Fibroblast of skin of scalp (primary cell): Measurements from ENCODE around the gene KCNE1.
A peak's percentile ranks its signal among the peaks of the same experiment; 100 is the strongest.

Source experiments
- DNase-seq: peaks from one replicate; pipeline ENCODE4 v3.0.0-alpha.2; 2013

Gene KCNE1

DNA sequence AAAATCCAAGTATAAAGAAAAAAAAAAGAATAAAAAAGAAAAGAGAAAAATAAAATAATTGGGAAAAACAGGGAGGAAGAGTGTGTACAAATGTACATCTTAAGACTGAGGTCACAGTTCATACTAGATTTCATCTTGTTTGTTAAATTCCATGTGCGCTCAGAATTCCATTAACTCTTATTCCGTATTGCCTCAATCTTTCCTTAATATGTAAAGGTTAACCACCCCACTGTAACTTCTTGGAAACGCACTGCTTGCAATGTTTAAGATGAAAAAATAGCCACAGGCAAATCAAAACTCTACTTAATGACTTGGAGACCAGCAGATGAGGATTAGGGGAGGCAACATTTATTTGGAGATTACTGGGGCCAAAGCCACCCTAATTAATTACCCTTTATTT is 23.9 kb upstream of the KCNE1 start:
- DNase-seq = no peak

GRCh38 chr21:34534522-34534921 is 22.5 kb upstream of the KCNE1 start:
- peak; percentile 92 for DNase-seq

- no peak for DNase-seq
Measured at GRCh38 chr21:34533938-34534337, 21.9 kb upstream of the KCNE1 start.

DNA sequence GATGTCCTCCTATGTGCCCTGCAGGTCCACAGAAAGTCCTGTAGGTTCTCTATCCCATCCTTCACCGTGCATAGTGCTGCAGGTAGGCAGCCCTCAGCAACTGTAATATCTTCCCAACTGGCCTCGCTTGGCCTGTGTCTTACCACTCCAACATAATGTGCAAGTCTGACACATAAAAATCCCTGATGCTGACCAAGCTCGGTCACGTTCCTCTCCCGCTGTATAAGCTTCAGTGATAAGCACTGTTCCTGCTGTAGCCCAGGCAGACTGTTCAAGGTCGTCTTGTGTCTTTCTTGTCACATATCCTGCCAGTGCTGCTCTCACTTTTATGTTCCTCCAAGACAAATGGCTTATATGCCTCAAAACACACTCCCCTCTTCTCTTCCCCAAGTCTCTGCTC is 19.4 kb upstream of the KCNE1 start:
- DNase-seq = no peak

DNA sequence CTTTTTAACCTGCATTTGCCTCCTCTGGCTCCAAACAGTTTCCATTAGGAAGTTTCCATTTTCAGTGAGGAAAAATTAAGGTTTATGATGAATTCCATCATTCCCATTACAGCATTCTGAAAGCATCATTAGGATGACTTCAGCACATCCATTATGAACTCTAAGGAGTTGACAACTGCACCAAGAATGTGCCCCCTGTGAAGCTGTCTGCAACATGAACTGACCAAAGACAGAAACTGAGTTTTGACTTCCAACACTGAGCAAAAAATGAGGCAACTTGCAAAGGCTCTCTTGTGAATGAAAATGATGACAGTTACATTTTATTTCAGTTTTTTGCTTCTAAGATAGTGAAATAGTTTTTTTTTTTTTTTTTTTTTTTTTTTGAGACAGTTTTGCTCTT is 18.3 kb upstream of the KCNE1 start:
- peak; percentile 98 for DNase-seq

GRCh38 chr21:34528131-34528561 is 16.1 kb upstream of the KCNE1 start:
- peak; percentile 35 for DNase-seq

DNA sequence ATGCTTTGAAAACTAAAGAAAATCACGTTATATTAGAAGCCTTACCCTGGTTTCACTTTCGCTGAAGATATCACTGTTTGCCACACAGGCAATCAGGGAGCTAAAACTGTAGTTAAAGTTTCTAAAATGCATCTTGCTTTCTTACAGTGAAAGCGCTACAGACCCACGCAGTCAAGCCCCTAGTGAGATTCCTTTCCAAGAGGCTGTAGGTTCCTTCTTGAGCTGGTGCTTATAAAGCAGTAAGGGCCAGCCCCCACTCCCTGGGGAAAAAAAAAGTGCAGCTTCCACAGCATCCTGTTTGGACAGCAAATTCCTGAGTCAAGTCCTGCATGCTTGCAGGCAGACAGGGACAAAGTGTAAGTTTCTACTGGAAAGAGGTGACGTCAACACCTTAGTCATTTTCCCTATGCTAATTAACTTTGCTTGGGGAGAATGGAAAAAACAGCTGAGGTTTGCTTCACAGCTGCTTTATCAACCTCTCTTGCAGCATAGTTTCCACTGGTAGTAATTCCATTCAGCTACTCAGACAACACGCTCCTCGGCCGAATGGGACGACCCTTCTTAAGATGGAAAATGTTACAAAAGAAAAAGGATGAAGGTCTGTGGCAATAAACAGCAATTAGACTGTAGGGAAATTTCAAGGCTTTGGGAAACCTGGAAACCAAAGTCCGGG is 14.7 kb upstream of the KCNE1 start:
- DNase-seq = peak; percentile 100

DNA sequence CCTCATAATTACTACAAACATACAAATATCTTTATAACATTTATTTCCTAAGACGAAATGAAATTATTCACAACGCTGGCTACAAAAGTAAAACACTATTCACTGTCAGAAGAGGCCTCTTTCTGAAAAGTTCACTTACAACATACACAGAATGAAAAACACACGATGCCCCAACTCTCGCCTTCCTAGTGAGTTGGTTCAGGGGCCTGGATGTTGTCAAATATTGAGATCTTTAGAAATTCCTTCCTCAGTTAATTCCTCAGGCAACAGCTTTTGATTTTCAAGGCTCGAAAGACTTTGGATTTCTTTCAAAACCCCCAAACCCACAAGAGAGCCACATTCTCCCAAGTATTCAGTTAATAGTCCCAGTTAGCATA is 14.2 kb upstream of the KCNE1 start:
- DNase-seq = no peak

DNA sequence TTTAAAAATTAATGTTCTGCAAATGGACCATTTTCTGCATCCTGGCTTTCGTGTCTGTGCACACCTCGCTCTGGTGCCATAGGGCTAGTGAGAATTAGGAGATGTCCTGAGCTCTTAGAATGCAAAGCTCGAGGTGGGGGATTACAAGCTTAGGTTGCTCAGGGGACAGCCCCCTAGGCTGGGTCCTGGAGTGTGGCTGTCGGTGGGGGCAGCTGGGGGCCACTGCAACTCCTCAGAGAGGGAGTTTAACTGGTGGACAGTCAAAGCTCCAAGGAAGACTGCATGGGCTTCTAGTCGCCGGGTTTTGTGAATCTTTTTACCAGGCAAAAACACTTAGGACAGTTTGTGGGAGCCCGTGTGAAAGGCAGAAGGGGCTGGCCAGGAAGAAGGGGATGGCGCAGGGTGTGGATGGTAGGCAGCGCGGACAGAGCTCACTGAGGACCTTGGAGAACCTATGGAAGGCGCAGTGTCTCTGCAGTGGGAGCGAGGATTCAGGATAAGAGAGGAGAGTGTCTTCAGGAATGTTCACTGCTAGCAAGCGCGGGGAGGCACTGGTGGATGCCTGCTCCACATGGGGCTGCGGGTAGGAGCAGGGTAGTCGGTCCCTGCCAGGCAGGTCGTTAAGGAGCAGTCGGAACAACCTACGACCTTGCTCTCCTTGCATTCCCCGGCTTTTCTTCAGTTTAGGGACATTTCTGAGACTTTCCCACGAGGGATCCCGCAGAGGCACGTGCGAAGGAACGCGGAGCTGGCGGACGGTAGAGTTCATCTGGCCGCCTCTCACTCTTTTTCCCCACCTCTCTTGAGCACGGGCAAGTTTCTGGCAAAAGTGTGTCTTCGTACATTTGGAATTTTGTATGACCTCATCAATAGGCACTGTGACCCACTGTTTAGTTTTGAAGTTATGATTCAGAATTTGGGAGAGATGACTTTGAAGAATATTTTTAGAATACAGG is 12.9 kb upstream of the KCNE1 start:
- DNase-seq = peak; percentile 76

- DNase-seq = no peak
Measured at GRCh38 chr21:34523019-34523555, 11.1 kb upstream of the KCNE1 start.

- DNase-seq = no peak
Measured at GRCh38 chr21:34522284-34522683, 10.3 kb upstream of the KCNE1 start.

DNA sequence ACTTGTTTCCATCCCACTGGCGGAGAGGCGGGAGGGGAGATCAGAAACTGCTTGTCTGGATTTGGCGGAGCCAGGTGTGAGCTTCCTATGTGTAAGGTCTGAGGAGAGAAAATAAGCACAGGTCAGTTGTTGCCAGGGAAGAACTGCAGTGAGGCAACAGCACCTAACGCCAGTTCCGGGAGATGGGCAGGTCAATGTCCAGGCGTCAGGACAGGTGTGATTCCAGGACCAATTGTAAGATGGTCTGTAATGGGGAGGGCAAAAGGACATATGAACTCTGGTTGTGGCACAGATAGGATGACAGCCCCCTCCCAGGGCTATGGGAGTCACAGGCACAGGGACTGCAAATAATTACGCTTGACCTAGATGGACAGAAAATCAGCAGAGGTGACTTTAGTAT is 9.6 kb upstream of the KCNE1 start:
- DNase-seq = no peak

- DNase-seq = no peak
Measured at GRCh38 chr21:34520764-34521508, 8.9 kb upstream of the KCNE1 start.

DNA sequence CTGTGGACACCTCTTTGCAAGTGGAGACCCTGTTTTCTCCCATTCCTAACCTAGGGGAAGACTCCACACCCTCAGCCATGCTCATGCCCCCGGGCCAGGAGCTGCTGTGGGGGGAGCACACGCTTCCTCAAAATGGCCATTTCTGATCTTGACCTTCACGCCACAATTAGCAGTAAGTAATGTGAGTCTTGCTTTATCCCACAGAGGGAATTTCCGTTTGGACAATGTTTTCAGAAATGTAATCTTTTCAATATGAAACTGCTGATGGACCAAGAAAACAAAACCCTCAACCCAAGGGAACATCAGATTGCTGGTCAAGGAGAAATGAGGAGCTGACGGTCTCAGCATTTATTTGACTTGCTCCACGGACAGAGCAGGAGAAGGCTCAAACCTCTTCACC is 8.3 kb upstream of the KCNE1 start:
- no peak for DNase-seq

DNA sequence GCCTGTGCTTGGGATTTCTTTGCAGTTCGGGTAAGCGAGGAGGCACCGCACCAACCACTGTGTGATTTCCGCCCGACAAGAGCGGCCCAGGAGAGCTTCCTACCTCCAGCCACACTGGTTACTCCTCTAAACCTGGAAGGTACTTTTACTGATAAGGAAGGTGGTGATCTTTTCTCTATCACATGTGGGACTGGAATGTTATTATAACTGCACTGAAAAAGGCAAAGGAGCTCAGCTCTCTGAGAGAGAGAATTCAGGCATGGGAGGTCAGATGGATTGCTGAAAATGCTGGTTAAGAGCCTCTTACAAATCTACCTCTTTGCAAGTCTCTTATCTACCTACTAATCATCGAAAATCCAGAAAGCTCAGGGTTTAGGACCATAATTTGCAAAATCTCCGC is 7.7 kb upstream of the KCNE1 start:
- no peak for DNase-seq

DNA sequence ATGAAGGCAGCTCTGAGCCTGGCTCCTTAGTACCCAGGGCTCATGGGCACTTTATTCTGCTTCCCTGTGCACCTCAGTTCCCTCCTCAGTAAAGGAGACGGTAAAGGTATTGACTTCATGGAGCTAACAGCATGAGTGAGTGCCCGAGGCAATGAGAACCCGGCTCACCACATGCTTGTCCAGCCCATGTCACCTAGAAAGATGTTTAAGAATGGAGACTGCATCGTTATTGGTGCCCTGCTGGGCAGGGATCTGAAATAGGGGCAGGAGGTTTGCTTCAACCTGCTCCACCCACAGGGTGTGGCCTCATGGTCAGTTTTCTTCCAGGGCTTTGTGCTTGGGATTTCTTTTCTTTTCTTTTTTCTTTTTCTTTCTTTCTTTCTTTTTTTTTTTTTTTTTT is 7.0 kb upstream of the KCNE1 start:
- DNase-seq = no peak

- peak; percentile 59 for DNase-seq
Measured at GRCh38 chr21:34518301-34518700, 6.3 kb upstream of the KCNE1 start.

GRCh38 chr21:34517491-34518245 is 5.7 kb upstream of the KCNE1 start:
- no peak for DNase-seq

DNA sequence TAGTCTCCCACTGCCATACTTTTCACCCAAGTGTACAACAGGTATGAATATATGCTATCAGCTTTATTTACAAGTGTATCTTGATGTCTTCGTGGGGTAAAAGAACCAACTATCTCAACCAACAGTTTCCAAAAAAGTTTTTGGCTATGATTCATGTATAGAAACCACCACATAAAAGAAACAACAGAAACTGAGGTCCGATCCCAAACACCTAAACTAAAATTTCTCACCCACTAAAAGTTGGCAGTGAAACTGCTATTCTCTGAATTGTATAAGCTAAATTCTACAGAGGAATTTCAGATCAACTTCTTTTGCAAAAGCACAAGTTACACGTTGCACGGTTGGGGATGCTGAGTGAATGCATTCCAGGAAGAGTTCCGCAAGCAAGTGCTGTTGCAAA is 5.0 kb upstream of the KCNE1 start:
- DNase-seq = no peak

GRCh38 chr21:34514576-34515115 is 2.6 kb upstream of the KCNE1 start:
- DNase-seq = no peak

DNA sequence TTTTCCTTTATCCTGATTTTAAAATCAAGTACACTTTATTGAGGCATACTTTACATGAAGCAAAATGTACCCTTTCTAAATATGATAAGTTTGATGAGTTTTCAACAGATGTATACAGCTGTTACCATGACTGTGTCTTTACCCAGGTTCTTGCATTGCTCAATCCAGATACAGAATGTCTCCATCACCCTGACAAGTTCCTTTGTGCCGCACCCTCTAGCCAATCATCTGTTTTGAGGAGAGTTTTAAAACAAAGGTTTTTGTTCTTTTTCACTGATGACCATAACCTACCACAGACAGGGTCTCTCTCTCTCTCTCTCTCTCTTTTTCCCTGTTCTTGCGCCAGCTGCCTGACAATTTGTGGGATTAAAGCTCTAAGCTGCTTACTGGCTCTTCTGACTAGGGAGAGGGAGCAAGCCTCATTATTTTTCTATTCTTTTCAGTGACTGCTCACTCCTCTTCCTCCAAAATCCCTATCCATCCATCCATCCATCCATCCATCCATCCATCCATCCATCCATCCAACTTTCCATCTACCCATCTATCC is 1.2 kb upstream of the KCNE1 start:
- no peak for DNase-seq

- no peak for DNase-seq
Measured at GRCh38 chr21:34511181-34511580, 829 bp downstream of the KCNE1 start.
